ENCODE data around the gene TEKTIP1.

Gene TEKTIP1

DNA sequence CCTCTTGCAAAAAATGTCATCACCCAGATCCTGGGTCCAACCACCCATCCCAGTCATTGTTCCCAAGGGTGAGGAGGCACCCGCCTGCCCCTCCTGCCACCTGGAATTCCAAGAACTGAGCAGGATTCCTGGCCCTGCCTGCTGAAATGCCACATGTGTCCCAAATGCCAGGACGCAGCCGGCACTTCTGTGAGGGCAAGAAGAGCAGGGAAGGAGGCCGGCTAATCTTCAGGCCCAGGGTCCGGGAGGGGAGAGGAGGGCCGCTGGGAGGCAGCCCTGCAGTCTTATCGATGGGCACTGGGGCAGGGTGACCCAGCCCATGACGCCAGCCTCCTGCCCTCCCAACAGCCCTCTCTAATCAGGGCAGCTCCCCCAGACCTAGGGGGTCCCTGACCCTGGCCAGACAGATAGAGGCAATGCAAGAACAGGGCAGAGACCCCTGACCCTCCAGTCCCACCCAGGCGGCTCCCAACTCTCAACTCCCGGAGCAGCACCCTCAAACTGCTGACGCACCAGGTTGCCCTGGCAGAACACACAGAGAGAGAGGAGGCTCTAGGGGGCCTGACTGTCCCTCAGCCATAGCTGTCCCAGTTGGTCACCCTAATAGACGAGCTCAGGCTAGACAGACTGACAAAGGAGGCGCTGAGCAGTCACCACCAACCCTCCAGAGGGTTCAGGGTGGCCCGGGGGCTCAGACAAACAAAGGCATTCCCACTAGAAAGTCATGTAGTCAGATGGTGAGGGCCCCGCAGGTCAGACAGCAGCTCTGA lies 16.9 kb downstream of the TEKTIP1 start:
- CTCF ChIA-PET, result no interaction called here

GRCh38 chr19:3556423-3556977 lies 17.5 kb downstream of the TEKTIP1 start:
- ChIA-PET POLR2A (interaction anchor here (1.1 to 1.8 kb wide), 3 partner anchors 17 to 606 kb away, joined by 3 to 8 read pairs (median 4); partner anchors contain the start of gene GIPC3), CTCF (no interaction called here)
- TF ChIP-seq ZNF384 (IDR thresholded peaks at IDR 0.05), result no peak
- no peak for TF ChIP-seq SP1 (IDR thresholded peaks at IDR 0.05)
- TF ChIP-seq CTBP1 (IDR thresholded peaks at IDR 0.05; ENCODE audit: borderline replicate concordance), result no peak
- TF ChIP-seq BHLHE40 (IDR thresholded peaks at IDR 0.05; ENCODE audit: borderline replicate concordance), result no peak
- no peak for TF ChIP-seq FOXK2 (IDR thresholded peaks at IDR 0.05)
- TF ChIP-seq LEF1 (IDR thresholded peaks at IDR 0.05; ENCODE audit: borderline replicate concordance), result no peak
- no peak for TF ChIP-seq L3MBTL2 (conservative IDR thresholded peaks at IDR 0.05)
- no peak for TF ChIP-seq NFRKB (IDR thresholded peaks at IDR 0.05)
- TF ChIP-seq SUZ12 (IDR thresholded peaks at IDR 0.05), result no peak
- TF ChIP-seq ARNT (IDR thresholded peaks at IDR 0.05), result no peak
- TF ChIP-seq HDGF (IDR thresholded peaks at IDR 0.05; ENCODE audit: borderline replicate concordance), result no peak
- no peak for TF ChIP-seq ELF4 (IDR thresholded peaks at IDR 0.05)
- TF ChIP-seq FOXM1 (IDR thresholded peaks at IDR 0.05; ENCODE audit: borderline replicate concordance), result no peak
- DNase-seq (ENCODE audit: extremely low spot score), result no peak

More for the DNA sequence above, 16.9 kb downstream of the TEKTIP1 start:
- TF ChIP-seq ZNF384 (IDR thresholded peaks at IDR 0.05) (no peak), SP1 (IDR thresholded peaks at IDR 0.05) (no peak), NFRKB (IDR thresholded peaks at IDR 0.05) (no peak), CTBP1 (IDR thresholded peaks at IDR 0.05; ENCODE audit: borderline replicate concordance) (no peak), FOXA1 (IDR thresholded peaks at IDR 0.05) (no peak), LEF1 (IDR thresholded peaks at IDR 0.05; ENCODE audit: borderline replicate concordance) (no peak), SUZ12 (IDR thresholded peaks at IDR 0.05) (no peak), L3MBTL2 (conservative IDR thresholded peaks at IDR 0.05) (no peak)
- TF ChIP-seq, protein P1, sequence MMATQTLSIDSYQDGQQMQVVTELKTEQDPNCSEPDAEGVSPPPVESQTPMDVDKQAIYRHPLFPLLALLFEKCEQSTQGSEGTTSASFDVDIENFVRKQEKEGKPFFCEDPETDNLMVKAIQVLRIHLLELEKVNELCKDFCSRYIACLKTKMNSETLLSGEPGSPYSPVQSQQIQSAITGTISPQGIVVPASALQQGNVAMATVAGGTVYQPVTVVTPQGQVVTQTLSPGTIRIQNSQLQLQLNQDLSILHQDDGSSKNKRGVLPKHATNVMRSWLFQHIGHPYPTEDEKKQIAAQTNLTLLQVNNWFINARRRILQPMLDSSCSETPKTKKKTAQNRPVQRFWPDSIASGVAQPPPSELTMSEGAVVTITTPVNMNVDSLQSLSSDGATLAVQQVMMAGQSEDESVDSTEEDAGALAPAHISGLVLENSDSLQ (IDR thresholded peaks at IDR 0.05), result no peak
- POLR2A ChIA-PET, result interaction anchor here (1.1 to 1.5 kb wide), 2 partner anchors 30 to 605 kb away, joined by 3 to 4 read pairs; partner anchors contain the start of gene GIPC3
- DNase-seq (ENCODE audit: extremely low spot score), result no peak

GRCh38 chr19:3556978-3557460 lies 18.0 kb downstream of the TEKTIP1 start:
- TF ChIP-seq ELF4 (IDR thresholded peaks at IDR 0.05), result no peak
- TF ChIP-seq NFRKB (IDR thresholded peaks at IDR 0.05), result no peak
- ChIA-PET POLR2A (interaction anchor here (1.0 to 1.8 kb wide), 5 partner anchors 10 to 606 kb away, joined by 3 to 8 read pairs (median 4); partner anchors contain the start of gene GIPC3), CTCF (no interaction called here)
- no peak for DNase-seq (ENCODE audit: extremely low spot score)

- ChIA-PET POLR2A (interaction anchor here (1.0 to 1.8 kb wide), 4 partner anchors 10 to 62 kb away, joined by 3 to 8 read pairs (median 4); partner anchors contain the start of gene GIPC3), CTCF (no interaction called here)
- TF ChIP-seq ZNF384 (IDR thresholded peaks at IDR 0.05) (no peak), SP1 (IDR thresholded peaks at IDR 0.05) (no peak), FOXM1 (IDR thresholded peaks at IDR 0.05; ENCODE audit: borderline replicate concordance) (peak; percentile 96), FOXK2 (IDR thresholded peaks at IDR 0.05) (no peak), ARNT (IDR thresholded peaks at IDR 0.05) (no peak), ELF4 (IDR thresholded peaks at IDR 0.05) (no peak), L3MBTL2 (conservative IDR thresholded peaks at IDR 0.05) (peak; percentile 71), SUZ12 (IDR thresholded peaks at IDR 0.05) (no peak), FOXA1 (IDR thresholded peaks at IDR 0.05) (no peak), TARDBP (IDR thresholded peaks at IDR 0.05) (no peak), CTBP1 (IDR thresholded peaks at IDR 0.05; ENCODE audit: borderline replicate concordance) (no peak), HDGF (IDR thresholded peaks at IDR 0.05; ENCODE audit: borderline replicate concordance) (no peak), NFRKB (IDR thresholded peaks at IDR 0.05) (no peak), BHLHE40 (IDR thresholded peaks at IDR 0.05; ENCODE audit: borderline replicate concordance) (no peak), LEF1 (IDR thresholded peaks at IDR 0.05; ENCODE audit: borderline replicate concordance) (peak; percentile 26; the same call in 1 of the 2 replicates)
- TF ChIP-seq, protein P1 (IDR thresholded peaks at IDR 0.05), result no peak
- peak; percentile 99 for DNase-seq (ENCODE audit: extremely low spot score)
Measured at GRCh38 chr19:3557461-3558248, 18.7 kb downstream of the TEKTIP1 start, which contains the start of gene MFSD12. Gene MFSD12, minus strand, starts transcription at chr19:3557586. Its CDS starts 183 bp downstream, at chr19:3557403.

DNA sequence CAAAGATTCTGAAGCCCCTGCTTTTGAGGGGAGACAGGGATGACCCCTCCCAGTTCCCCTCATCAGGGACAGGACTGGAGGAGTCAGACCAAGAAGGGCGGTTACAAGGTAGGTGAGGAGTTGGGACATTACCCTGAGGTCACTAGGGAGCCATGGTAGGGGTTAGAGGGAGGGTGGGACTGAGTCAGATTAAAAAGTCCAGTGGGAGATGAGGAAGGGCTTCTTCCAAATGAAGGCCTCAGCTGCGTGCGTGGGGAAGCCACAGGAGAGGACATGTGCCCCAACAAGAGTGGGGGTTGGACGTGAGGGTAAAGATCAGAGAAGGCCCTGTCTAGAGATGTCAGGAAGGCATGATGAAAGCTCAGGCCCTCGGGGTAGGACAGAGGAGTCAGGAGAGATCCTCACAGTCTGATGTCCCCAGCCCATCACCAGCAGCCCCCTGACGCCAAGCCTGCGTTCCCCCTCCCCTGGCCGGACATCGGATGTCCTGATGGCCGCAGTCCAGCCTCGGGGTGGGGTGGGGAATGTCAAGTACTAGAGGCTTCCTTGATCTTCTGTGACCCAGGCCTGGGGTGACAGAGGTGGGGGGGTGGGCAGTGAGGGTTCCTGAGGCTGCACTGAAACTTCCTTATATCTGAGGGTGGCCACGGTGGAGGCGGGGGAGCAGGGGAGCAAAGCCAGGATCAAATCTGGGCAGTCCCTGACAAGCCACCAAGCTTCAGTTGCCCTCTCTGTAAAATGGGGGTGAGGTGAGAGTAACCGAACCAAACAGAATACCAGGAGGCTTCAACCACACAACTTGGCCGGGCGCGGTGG lies 24.9 kb downstream of the TEKTIP1 start:
- ChIA-PET POLR2A (no interaction called here), CTCF (no interaction called here)
- no peak for DNase-seq (ENCODE audit: extremely low spot score)
- TF ChIP-seq FOXM1 (IDR thresholded peaks at IDR 0.05; ENCODE audit: borderline replicate concordance), result no peak

All from HEK293T (cell line).